ENCODE measurements around the gene NASP. TPM values are rescaled to one million over a fixed set of nuclear protein-coding genes. Genes with fewer than 3 reads are reported as not detected.

The NASP gene
- total RNA-seq, 1 experiment from 2014 or later, result 535 TPM

- TF ChIP-seq GTF2I (CRISPR knock-in tag; conservative IDR thresholded peaks at IDR 0.05), result no peak
Observed at GRCh38 chr1:45666836-45667235, 83.0 kb downstream of the NASP start (continued).

GRCh38 chr1:45667321-45668111 lies 83.7 kb downstream of the NASP start:
- no peak overlapping the region for H3K4me3 Mint-ChIP-seq
- TF ChIP-seq SP1 (CRISPR knock-in tag; conservative IDR thresholded peaks at IDR 0.05), result no peak
- no peak for TF ChIP-seq CTCF (IDR thresholded peaks at IDR 0.05)
- ChIA-PET CTCF (no interaction called here), POLR2A (no interaction called here)
- DNase-seq (ENCODE audit: low spot score), result no peak
- no peak overlapping the region; the same call in 1 of the 2 replicates for H3K27ac Mint-ChIP-seq
- 0 out of 2 replicates have a peak, but pooled peaks cover 3% of the 10 kb centered on the region for H3K9me3 Mint-ChIP-seq
- H3K4me1 Mint-ChIP-seq, result peaks cover 9% of the 10 kb centered on the region
- no peak for ATAC-seq
- H3K27me3 Mint-ChIP-seq (ENCODE audit: low read depth), result no peaks in the 10 kb centered on the region
- peaks cover 12% of the 10 kb centered on the region for H3K36me3 Mint-ChIP-seq

Other genes with a start within 250 kb of the NASP start
- gene TOE1, start 243.9 kb upstream of the NASP start, total RNA-seq (2021), result 7.4 to 10.9 TPM (median 10.0 TPM) in 3 replicates
- gene MUTYH, start 243.6 kb upstream of the NASP start, total RNA-seq (2021), result 58.3 to 67.2 TPM (median 65.7 TPM) in 3 replicates
- gene TESK2, start 92.9 kb upstream of the NASP start, total RNA-seq (2021), result 13.1 to 14.2 TPM (median 13.3 TPM) in 3 replicates
- 1.9 to 3.6 TPM (median 2.1 TPM) in 3 replicates for gene CCDC163, start 84.0 kb upstream of the NASP start, total RNA-seq (2021)
- gene MMACHC, start 83.7 kb upstream of the NASP start, total RNA-seq (2021), result 8.4 to 10.1 TPM (median 8.5 TPM) in 3 replicates
- gene PRDX1, start 62.2 kb upstream of the NASP start, total RNA-seq (2021), result 1,102 to 1,197 TPM (median 1,130 TPM) in 3 replicates
- 338 to 380 TPM (median 371 TPM) in 3 replicates for gene AKR1A1, start 33.2 kb upstream of the NASP start, total RNA-seq (2021)
- 2.1 to 3.5 TPM (median 2.4 TPM) in 3 replicates for gene CCDC17, start 40.0 kb downstream of the NASP start, total RNA-seq (2021)
- gene GPBP1L1, start 102.5 kb downstream of the NASP start, total RNA-seq (2021), result 123 to 126 TPM (median 126 TPM) in 3 replicates
- 37.5 to 44.9 TPM (median 40.9 TPM) in 3 replicates for gene TMEM69, start 104.1 kb downstream of the NASP start, total RNA-seq (2021)
- gene IPP, start 166.6 kb downstream of the NASP start, total RNA-seq (2021), result 6.3 to 8.3 TPM (median 7.4 TPM) in 3 replicates
- gene MAST2, start 219.6 kb downstream of the NASP start, total RNA-seq (2021), result 27.8 to 37.2 TPM (median 30.7 TPM) in 3 replicates

Measured in WTC11 (cell line).